ENCODE results near the gene B3GALT6. TPM values are rescaled to one million over a fixed set of nuclear protein-coding genes. Genes with fewer than 3 reads are reported as not detected.

B3GALT6 gene
- total and polyA plus RNA-seq, 2 experiments from 2014 or later = 5.5 to 26.5 TPM

GRCh38 chr1:1245817-1246576 is 14.0 kb downstream of the B3GALT6 start (continued):
- no peak for TF ChIP-seq CTCF (conservative IDR thresholded peaks at IDR 0.05; ENCODE audit: low read depth in 2 of 2)
- TF ChIP-seq EZH2phosphoT487 (IDR thresholded peaks at IDR 0.05; ENCODE audit: unreplicated experiment) = no peak

- Histone ChIP-seq H3K27me3 (ENCODE audit: insufficient read depth) (peaks cover 10% of the 10 kb centered on the region; the same call in 1 of the 2 replicates), H4K20me1 (replicated peaks; ENCODE audit: insufficient read depth) (no peaks in the 10 kb centered on the region), H3K27ac (ENCODE audit: low read depth) (no peak within 1 kb of the TSS), H3K4me1 (ENCODE audit: insufficient read depth) (peaks cover 3% of the 10 kb centered on the region; the same call in 1 of the 2 replicates), H2AFZ (no peak within 1 kb of the TSS), H3K4me2 (peak within 1 kb of the TSS; percentile 77), H3K79me2 (replicated peaks; ENCODE audit: insufficient read depth) (no peaks in the 10 kb centered on the region), H3K36me3 (ENCODE audit: insufficient read depth) (no peaks in the 10 kb centered on the region), H3F3A (replicated peaks; ENCODE audit: low read depth) (peaks cover 8% of the 10 kb centered on the region; the same call in 1 of the 2 replicates), H3K4me3 (peak within 1 kb of the TSS; percentile 47; the same call in 1 of the 2 replicates), H3K9me2 (ENCODE audit: insufficient read depth) (no peaks in the 10 kb centered on the region)
- no peak within 1 kb of the TSS; the same call in 2 of the 3 replicates for H3K4me3 Mint-ChIP-seq
- H3K9me3 Mint-ChIP-seq = no peaks in the 10 kb centered on the region
- H3K4me1 Mint-ChIP-seq = peaks cover 2% of the 10 kb centered on the region; the same call in 1 of the 3 replicates
- peaks cover 3% of the 10 kb centered on the region; the same call in 1 of the 3 replicates for H3K36me3 Mint-ChIP-seq (ENCODE audit: low read depth)
- DNase-seq (ENCODE audit: low spot score) (peak; percentile 62), ATAC-seq (peak; percentile 59)
- no peak within 1 kb of the TSS for H3K27ac Mint-ChIP-seq
- TF ChIP-seq POLR2AphosphoS5 (IDR thresholded peaks at IDR 0.05; ENCODE audit: low read depth) (no peak), CTCF (conservative IDR thresholded peaks at IDR 0.05; ENCODE audit: low read depth in 2 of 2) (peak in 1 of 2 experiments; percentile 35; a peak in 2 of 4 replicates)
- peaks cover 2% of the 10 kb centered on the region for H3K27me3 Mint-ChIP-seq (ENCODE audit: insufficient read depth, low read depth, poor library complexity)
Observed at GRCh38 chr1:1246577-1247340, 14.7 kb downstream of the B3GALT6 start, which contains the start of gene C1QTNF12. Gene C1QTNF12 (minus strand): TSS chr1:1246722. CDS start chr1:1246690, 32 bp downstream.

GRCh38 chr1:1247341-1247913 is 15.4 kb downstream of the B3GALT6 start:
- peaks cover 5% of the 10 kb centered on the region for H3K36me3 Mint-ChIP-seq (ENCODE audit: low read depth)
- Histone ChIP-seq H3K36me3 (ENCODE audit: insufficient read depth) (no peaks in the 10 kb centered on the region), H3K27me3 (ENCODE audit: insufficient read depth) (peaks cover 10% of the 10 kb centered on the region; the same call in 1 of the 2 replicates), H3F3A (replicated peaks; ENCODE audit: low read depth) (peaks cover 8% of the 10 kb centered on the region; the same call in 1 of the 2 replicates), H3K9me2 (ENCODE audit: insufficient read depth) (no peaks in the 10 kb centered on the region), H4K20me1 (replicated peaks; ENCODE audit: insufficient read depth) (no peaks in the 10 kb centered on the region; the same call in 1 of the 2 replicates), H3K4me1 (ENCODE audit: insufficient read depth) (peaks cover 3% of the 10 kb centered on the region; the same call in 1 of the 2 replicates), H3K4me3 (peak overlapping the region; percentile 47; the same call in 1 of the 2 replicates), H3K79me2 (replicated peaks; ENCODE audit: insufficient read depth) (no peaks in the 10 kb centered on the region), H3K27ac (ENCODE audit: low read depth) (no peak overlapping the region), H2AFZ (no peak overlapping the region), H3K4me2 (peak overlapping the region; percentile 77)
- DNase-seq (ENCODE audit: low spot score) (no peak), ATAC-seq (peak; percentile 3; the same call in 1 of the 3 replicates)
- H3K4me1 Mint-ChIP-seq = peaks cover 2% of the 10 kb centered on the region; the same call in 1 of the 3 replicates
- H3K4me3 Mint-ChIP-seq = no peak overlapping the region
- peaks cover 2% of the 10 kb centered on the region for H3K27me3 Mint-ChIP-seq (ENCODE audit: insufficient read depth, low read depth, poor library complexity)
- no peaks in the 10 kb centered on the region for H3K9me3 Mint-ChIP-seq
- H3K27ac Mint-ChIP-seq = no peak overlapping the region
- TF ChIP-seq ZNF331 (CRISPR knock-in tag; IDR thresholded peaks at IDR 0.05; ENCODE audit: low read depth) (no peak), CTCF (conservative IDR thresholded peaks at IDR 0.05; ENCODE audit: low read depth in 2 of 2) (no peak), JUNB (IDR thresholded peaks at IDR 0.05; ENCODE audit: unreplicated experiment) (no peak), EZH2 (IDR thresholded peaks at IDR 0.05; ENCODE audit: low read depth, unreplicated experiment) (no peak), STAT1 (IDR thresholded peaks at IDR 0.05; ENCODE audit: unreplicated experiment) (no peak), ZNF114 (CRISPR knock-in tag; IDR thresholded peaks at IDR 0.05) (no peak), ETS1 (IDR thresholded peaks at IDR 0.05) (no peak), NANOG (IDR thresholded peaks at IDR 0.05; ENCODE audit: borderline replicate concordance) (no peak), POLR2AphosphoS5 (IDR thresholded peaks at IDR 0.05; ENCODE audit: low read depth) (no peak)

All from GM23338 (cell line).